ENCODE results near the gene DSCAML1. TPM values are rescaled to one million over a fixed set of nuclear protein-coding genes. Genes with fewer than 3 reads are reported as not detected.

Gene DSCAML1
- polyA plus RNA-seq, 3 donors: 0.13 to 0.46 (median 0.34) TPM

DNA sequence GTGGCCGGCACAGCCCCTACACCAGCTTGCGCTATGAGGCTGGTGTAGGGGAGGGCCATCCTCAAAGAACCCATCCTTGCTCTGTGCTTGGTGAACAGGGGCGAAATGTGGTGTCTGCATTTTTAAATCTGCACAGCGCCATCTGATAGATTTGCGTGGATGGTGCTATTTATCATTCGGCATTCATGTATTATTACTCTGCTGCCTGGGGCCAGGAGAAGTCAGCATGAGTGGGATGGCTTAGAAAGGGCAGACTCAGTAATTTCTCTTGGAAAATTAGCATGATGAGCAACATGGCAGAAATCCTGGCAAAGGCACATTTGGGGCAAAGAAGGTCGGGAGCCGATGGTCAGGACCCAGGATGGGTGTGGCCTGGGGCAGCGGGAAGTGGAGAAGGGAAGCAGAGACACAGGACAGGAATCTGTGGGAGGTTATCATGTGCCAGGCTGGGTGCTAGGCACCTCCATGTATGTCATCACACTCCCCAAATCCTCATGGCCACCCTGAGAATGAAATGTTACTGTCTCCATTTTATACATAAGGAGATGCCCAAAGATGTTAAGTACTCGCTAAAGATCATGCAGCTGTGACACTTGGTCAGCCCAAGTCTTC is 320.4 kb downstream of the DSCAML1 start:
- no peak overlapping the region for H3K27ac ChIP-seq (ENCODE audit: low read depth, low read length)
- WGBS, 3 donors: 81 to 89% (median 81%) methylated on average over 10 of the region's 10 CpGs

DNA sequence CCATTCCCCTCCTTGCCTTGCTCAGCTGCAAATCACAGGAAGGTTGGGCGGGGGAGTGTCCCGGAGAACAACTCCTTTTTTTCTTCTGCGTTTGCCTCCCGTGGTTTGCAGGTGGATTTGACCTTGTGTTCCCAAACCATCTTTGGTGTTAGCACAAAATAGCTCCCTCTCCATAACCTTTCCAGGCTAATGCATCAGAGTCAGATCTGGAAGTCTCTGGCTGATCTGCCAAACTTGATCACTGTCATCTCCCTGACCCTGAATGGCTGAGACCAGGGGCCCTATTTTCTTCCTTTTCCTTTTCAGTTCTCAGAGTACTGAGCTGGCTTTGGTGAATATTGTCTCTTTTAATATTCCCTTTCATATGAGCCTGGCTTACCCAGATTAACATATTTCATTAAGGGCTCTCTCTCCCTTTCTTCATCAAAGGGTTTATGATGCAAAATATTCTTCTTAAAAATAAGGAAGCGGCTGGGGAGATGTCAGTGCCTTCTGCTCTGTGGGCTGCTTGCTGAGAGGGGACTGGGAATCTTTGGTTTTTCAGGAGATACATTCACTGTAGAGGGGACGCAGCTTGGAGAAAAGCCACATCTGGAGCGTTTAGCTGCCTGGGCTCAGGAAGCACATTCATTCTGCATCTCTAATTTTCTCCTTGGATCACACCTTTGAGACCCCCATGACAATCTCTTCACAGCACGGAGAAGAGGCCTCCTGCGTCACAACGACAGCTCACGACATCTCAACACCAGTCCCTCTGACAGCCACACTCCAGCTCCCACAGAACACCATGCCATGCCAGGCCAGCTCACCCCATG is 321.1 kb downstream of the DSCAML1 start:
- H3K27ac ChIP-seq (ENCODE audit: low read depth, low read length): no peak overlapping the region
- WGBS, 3 donors: 74 to 78% (median 77%) methylated on average over 11 of the region's 11 CpGs

DNA sequence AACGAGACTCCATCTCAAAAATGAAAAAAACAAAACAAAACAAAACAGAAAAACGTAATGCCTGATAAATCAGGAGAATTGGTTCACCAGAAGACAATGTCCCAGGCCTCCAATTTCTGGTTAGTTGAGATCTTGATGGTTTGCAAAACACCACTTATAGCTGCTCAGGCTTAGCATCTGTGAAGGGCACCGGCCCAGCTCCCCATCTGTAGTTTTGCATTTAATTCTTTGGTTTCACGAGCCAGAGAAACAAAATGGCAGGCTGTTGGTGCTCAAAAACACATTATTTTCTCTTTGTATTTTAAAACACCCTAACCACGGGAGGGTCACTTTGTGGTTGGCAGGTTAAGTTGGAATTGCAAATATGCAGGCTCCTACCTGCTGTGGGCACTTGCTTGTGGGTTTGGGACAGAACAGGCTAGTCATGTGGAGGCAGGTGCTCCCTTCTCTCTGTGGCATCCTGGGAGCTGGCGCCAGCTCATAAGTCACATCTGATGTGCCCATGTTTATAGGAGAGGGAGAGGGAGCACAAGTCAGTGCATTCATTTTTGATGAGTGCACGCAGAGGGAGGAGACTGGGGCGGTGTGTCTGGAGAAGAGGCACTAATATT is 323.4 kb downstream of the DSCAML1 start:
- 83 to 85% (median 84%) methylated on average over 8 of the region's 8 CpGs for WGBS, 3 donors
- no peak overlapping the region for H3K27ac ChIP-seq (ENCODE audit: low read depth, low read length)

DNA sequence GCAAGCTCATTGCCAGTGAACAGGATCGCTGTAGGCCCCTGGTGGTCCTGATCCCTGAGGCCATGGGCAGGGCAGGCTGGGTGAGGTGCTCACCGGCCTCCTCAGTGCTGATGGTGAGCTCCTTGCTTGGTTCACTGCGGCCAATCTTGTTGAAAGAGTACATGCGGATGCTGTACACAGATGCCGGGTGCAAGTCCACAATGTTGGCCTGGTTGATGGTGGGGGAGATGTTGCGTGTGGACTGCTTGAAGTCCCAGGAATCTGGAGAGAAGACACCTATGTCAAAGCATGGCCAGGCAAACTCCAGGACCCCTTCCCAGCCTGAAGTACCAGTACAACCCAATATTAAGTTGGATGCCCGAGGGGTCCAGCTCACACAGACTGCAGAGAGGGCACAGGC is 325.2 kb downstream of the DSCAML1 start:
- 89 to 97% (median 96%) methylated on average over 7 of the region's 7 CpGs for WGBS, 3 donors
- no peak overlapping the region for H3K27ac ChIP-seq (ENCODE audit: low read depth, low read length)

DNA sequence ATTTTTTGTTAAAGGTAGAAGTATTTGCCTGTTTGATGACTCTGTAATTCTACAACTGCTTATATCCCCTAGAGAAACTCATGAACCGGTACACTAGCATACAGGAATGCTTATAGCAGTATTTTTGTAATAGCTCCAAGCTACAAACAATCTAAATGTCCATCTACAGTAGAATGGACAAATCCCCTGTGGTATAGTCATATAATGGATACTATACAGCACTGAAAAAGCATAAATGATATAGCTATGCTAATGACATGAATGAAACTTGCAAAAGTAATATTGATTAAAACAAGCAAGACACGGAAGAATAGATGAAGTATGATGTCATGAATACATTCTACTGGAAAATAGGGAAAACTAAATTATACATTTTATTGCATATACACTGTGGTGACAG is 326.4 kb downstream of the DSCAML1 start:
- WGBS, 3 donors: 94 to 99% (median 94%) methylated on average over 2 of the region's 2 CpGs
- H3K27ac ChIP-seq (ENCODE audit: low read depth, low read length): no peak overlapping the region

DNA sequence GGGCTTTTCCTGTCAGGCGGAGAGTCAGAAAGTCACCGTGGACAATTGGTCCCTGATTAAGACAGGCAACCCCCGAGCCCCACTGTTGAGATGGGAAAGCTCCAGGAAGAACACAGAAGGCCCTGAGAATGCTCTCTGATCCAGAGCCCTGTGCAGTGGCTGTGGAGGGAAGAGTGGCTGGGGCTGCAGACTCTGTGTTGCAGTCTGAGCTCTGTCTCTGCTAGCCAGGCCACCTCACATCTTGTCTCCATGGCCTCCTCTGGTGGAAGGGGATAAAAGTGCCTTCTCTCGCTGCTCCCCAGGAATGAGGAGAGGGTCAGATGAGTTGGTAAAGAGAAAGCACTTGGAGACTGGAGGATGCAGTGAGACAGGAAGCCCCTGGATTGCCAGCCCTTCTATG is 328.1 kb downstream of the DSCAML1 start:
- WGBS, 3 donors: 60 to 89% (median 84%) methylated on average over 4 of the region's 4 CpGs
- no peak overlapping the region for H3K27ac ChIP-seq (ENCODE audit: low read depth, low read length)

DNA sequence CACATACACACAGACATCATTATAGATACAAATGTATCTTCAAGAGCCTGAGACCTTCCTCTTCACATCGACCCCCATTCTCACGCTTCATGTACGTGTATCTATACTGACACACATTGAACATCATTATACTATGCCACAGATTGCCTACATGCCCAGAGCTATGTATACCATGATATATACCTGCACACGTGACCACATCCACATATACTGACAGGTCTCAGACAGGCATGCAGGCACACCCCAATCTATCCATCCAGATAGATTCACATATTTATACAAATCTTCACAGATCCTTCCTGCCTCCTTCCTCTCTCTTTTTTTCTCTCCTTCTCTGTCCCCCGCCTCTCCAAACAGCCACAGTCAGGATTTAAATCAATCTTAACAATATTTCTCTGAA is 329.2 kb downstream of the DSCAML1 start:
- 80 to 92% (median 88%) methylated on average over 5 of the region's 5 CpGs for whole genome bisulfite sequencing, 3 donors
- H3K27ac ChIP-seq (ENCODE audit: low read depth, low read length): no peak overlapping the region

DNA sequence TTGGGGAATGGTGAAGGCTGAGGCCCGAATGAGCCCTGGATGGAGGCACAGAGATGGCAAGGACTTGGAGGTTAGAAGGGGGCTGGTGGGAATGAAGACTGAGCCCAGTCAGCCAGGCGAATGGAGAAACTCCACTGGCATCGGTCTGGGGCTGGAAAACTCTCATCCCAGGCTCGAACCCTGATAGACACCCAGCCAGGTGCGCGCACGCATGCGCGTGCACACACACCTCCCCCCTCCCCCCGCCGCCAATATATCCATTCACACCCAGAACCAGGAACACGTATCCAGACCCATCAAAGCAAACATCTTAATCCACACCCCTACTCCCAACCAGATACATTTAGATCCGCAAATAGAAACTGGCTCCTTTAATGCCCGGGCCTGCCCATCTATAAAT is 330.1 kb downstream of the DSCAML1 start:
- H3K27ac ChIP-seq (ENCODE audit: low read depth, low read length): no peak overlapping the region
- 94 to 96% (median 94%) methylated on average over 14 of the region's 14 CpGs for WGBS, 3 donors

DNA sequence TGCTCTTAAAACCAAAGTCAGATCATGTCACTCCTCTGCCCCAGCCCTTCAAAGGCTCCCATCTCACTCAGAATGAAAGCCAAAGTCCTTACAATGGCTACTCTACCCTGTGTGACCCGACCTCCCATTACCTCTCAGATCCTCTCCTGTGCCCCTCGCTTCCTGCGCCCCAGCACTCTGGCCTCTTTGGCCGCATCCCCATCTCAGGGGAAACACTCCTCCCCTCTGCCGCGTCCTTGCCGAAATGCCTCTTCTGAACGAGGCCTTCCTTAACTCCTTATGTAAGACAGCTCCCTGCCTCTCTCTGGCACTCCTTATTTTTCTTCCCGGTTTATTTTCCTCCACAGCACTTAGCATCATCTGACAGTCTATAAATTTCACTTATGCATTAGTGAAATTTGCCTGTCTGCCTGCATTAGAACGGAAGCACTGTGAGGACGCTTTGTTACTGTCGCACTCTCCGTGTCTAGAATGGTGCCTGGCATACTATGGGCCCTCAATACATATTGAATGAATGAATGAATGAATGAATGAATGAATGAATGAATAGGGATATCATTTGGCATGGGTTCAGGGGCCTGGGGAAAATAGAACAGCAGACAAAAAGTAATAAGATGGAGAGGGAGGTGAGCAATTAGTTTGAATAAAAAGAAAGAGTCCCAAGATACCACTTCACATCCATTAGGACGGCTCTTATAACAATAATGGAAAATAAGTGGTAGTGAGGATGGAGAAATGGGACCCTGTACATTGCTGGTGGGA is 331.6 kb downstream of the DSCAML1 start:
- H3K27ac ChIP-seq (ENCODE audit: low read depth, low read length): no peak overlapping the region
- WGBS, 3 donors: 82 to 87% (median 83%) methylated on average over 14 of the region's 14 CpGs

DNA sequence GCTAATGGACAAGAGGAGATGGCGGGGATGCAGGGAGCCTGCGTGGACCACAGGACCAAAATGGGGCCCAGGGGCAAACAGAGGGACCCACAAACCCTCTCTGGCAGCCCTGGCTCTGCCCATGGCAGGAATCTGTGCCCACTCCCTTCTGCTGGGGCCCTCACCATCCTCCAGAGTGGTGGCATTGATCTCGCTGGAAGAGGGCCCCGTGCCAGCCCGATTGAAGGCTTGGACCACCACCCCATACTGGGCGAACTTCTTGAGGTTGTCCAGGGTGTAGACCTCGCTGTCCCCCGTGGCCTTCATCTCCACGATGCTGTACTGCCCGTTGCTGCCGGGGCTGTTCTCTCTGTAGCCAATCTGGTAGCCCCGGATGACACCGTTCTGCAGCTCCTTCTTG is 332.2 kb downstream of the DSCAML1 start:
- WGBS, 3 donors: 86 to 96% (median 94%) methylated on average over 11 to 13 of the region's 13 CpGs
- no peak overlapping the region for H3K27ac ChIP-seq (ENCODE audit: low read depth, low read length)

DNA sequence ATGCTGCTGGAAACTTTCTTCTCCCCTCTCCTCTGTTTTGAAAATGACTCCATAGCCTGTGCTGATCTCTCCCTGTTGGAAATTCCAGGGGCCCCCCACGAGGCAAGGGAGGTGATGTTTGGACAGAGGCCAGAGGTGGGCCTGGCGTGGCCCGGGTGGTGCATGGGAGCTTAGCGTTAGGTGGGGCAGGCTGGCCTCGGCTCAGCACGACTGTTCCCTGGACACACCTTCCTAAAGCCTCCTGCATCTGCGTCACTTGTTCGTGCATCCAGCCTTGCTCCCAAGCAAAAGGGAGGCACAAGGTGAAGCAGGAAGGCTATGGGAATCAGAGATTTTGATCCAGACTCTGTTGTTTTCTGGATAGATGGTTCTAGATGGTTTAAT is 334.2 kb downstream of the DSCAML1 start:
- 73 to 83% (median 81%) methylated on average over 8 of the region's 8 CpGs for WGBS, 3 donors
- H3K27ac ChIP-seq (ENCODE audit: low read depth, low read length): no peak overlapping the region

DNA sequence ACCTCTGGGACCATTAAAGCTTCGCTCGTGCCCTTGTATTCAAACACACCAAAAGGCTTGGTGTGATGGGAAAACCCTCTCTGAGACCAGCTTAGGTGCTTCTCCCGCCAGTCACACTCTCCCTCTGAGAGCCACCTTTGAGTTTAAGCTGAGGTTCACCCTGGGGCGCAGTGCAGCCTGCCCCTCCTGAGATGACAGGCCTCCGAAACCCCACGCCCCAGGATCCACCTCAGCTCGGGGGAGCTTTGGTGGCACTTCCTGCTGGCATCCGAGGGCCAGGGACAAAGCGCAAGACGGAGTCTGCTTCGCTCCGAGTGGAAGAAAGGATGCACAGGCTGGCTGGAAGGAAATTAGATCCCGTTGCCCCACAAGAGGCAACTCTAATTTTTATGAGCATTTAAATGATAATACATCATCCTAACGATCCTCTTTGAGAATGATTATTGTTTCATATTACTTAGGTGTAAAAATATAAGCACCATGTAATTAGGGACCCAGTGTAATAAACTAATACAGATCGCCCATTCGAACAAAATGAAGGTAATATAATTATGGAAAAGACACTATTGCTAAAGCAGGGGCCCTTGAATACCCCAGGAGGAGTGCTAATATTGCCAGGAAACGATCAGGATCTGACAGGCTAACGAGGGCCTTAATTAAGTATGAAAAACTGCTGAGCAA is 334.7 kb downstream of the DSCAML1 start:
- H3K27ac ChIP-seq (ENCODE audit: low read depth, low read length): no peak overlapping the region
- 85 to 90% (median 86%) methylated on average over 18 of the region's 18 CpGs for WGBS, 3 donors

DNA sequence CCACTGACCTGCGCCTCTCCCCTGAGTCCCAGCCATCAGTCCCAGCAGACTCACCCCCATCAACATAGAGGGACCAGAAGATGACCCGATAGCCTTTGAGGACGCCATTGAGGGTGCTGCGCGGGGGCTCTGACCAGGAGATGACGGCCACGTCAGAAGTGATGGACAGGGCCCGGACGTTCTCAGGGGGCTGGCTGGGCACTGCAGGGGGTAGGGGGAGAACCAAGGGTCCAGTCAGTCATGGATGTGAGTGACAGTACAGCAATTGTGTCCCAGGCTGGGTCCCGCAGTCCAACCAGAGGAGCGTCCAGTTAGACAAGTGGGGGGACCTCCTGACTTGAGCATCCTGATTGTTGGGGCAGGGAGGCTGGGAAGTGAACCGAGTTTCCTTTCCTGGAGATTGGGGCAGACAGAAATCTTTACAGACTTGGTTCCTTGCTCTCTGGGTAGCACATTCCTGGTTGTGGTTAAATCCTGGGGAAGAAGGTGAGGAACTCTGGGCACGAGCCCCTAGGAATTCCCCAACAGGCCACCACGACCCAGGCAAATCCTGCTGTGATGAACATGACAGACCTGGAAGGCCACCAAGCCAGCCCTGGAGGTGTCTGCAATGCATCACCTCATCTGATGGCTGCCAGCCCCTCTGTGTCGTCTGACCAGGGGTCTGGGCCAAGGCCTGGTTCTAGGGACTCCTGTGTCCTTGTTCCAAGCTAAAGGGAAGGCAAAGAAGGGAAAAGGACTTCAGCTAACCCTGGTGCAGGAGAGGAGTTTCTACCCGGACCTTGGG is 335.4 kb downstream of the DSCAML1 start:
- no peak overlapping the region for H3K27ac ChIP-seq (ENCODE audit: low read depth, low read length)
- WGBS, 3 donors: 93 to 94% (median 93%) methylated on average over 16 of the region's 16 CpGs

DNA sequence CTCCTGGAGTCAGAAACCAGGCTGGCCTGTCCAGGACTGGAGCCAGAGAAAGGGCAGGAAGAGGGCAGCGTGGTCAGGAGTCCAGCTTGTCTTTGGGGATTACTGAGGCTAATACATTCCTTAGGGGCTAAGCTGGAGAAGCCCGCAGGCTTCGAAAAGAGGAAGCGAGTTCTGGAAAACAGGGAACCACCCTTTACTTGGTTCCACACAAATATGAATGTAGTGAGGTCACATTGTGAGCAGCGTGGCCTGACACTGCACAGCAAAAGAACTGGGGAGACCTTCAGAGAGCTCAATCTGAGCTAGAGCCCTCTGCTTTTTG is 337.1 kb downstream of the DSCAML1 start:
- H3K27ac ChIP-seq (ENCODE audit: low read depth, low read length): no peak overlapping the region

DNA sequence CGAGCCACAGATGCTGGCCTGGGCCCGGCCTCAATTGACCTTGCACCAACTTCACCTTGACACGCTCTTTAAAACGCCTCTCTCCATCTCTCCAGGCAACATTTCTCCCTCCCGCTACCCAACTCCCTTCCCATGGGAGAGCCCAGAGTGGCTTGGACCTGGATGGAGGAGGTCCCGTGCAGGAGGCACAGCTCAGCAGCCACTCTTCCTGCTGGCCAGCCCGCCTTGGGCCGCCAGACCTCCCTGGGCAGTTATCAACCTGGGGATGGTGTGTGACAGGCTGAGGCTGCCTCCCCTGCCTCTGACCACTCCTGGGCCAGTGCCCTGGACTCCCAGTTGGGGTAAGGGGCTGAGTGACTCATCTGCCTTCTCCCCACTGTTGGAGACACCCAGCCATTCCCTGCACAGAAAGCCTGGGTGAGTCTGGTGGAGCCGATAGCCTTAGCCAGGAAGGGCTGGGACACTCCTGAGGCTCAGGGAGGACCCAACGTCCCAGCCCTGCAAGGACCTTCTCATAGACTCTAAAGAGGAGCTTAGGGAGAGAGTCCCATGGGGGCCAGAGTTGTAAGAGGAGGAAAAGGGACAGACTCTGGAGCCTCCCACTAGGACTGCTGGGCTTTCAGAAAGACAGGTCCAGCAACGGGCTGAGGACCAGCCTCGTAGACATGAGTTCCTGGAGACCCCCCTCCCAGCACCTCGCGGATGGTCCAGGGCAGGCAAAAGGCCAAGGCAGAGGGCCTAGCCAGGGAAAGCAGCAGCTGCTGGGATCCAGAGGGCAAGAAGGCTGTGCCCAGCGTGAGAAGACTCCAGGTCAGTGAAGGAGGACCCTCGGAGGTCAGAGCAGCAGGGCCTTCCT is 337.7 kb downstream of the DSCAML1 start:
- no peak overlapping the region for H3K27ac ChIP-seq (ENCODE audit: low read depth, low read length)
- WGBS, 3 donors: 78 to 88% (median 83%) methylated on average over 16 of the region's 16 CpGs

More for the DNA sequence above, 337.1 kb downstream of the DSCAML1 start:
- WGBS, 3 donors: 60 to 89% (median 68%) methylated on average over 5 of the region's 5 CpGs

DNA sequence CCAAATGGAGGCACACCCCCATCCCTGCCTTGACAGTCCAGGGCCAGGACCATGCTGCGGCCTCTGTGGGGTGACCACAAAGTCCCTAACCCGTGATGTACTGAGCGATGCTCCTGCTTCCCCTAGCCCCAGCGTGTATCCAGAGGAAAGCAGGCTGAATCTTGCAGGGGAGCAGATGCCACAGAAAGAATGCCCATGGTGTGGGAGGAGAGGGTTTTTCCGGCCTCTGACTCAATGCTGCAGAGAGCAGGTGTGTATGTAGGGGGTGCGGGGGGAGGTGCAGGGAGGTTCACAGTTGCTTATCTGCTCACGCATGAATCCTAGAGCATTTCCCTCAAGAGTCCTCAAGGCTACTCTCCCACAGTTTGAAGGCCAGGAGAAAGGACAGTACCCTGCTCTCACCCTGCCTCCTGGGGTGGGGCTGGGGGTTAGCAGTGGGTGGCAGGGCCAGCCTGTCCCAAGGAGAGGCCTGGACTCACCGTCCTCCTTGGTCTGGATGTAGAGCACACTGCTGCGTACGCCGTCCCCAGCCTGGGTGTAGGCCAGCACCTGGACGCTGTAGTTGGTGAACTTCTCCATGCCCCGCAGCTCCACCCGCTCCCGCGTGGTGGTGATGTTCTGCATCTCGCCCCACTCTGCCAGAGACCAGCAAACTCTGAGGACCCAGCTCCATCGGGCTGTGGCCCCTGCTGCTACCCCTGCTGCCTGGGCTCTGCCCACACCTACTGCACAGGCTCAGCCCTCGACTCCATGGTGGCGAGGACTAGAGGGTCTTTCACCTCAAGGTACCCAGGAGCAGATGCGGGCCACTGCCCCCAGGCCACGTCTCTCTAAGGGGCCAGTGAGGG is 338.5 kb downstream of the DSCAML1 start:
- WGBS, 3 donors: 88 to 92% (median 91%) methylated on average over 15 to 22 of the region's 22 CpGs
- no peak overlapping the region for H3K27ac ChIP-seq (ENCODE audit: low read depth, low read length)

Data from adipose tissue (tissue), 3 donors.